Loucy (cell line): ENCODE results near the gene BCORL1.

Experiments used
- H2AFZ ChIP-seq: fragments of 200-600 bp; sonication (generic); 2 replicates; pipeline ENCODE4 v1.6.0; 2016; ENCODE audit warnings: antibody characterized with exemption, mild to moderate bottlenecking, low read length, moderate library complexity
- H3F3A ChIP-seq: fragments of 200-600 bp; 2 replicates; pipeline ENCODE4 v1.6.0; 2016; ENCODE audit warnings: antibody characterized with exemption, low read depth, mild to moderate bottlenecking
- H3K27me3 ChIP-seq: fragments of 200-600 bp; sonication (generic); 2 replicates; pipeline ENCODE4 v1.6.1; 2014; ENCODE audit warnings: low read length, mild to moderate bottlenecking; ENCODE audit not compliant: insufficient read depth, poor library complexity, severe bottlenecking
- H3K36me3 ChIP-seq: fragments of 200-600 bp; sonication (generic); 2 replicates; pipeline ENCODE4 v1.6.1; 2016; ENCODE audit warnings: low read length; ENCODE audit not compliant: insufficient read depth
- H3K4me1 ChIP-seq: fragments of 200-600 bp; sonication (generic); 2 replicates; pipeline ENCODE4 v1.5.1; 2014; ENCODE audit warnings: low read length, mild to moderate bottlenecking; ENCODE audit not compliant: insufficient read depth, poor library complexity, severe bottlenecking
- H3K4me2 ChIP-seq: fragments of 200-600 bp; sonication (generic); 2 replicates; pipeline ENCODE4 v1.6.0; 2014; ENCODE audit warnings: antibody characterized with exemption, low read length, low read depth, mild to moderate bottlenecking; ENCODE audit not compliant: poor library complexity, severe bottlenecking
- H3K4me3 ChIP-seq: fragments of 200-600 bp; sonication (generic); 2 replicates; pipeline ENCODE4 v1.5.1; 2014; ENCODE audit warnings: low read length, mild to moderate bottlenecking, mixed read lengths; ENCODE audit not compliant: poor library complexity, severe bottlenecking
- H3K79me2 ChIP-seq: fragments of 200-600 bp; sonication (generic); 2 replicates; pipeline ENCODE4 v1.6.1; 2014; ENCODE audit warnings: low read length; ENCODE audit not compliant: insufficient read depth
- H3K9ac ChIP-seq: fragments of 200-600 bp; sonication (generic); 2 replicates; pipeline ENCODE4 v1.6.0; 2014; ENCODE audit warnings: mild to moderate bottlenecking, low read depth, low read length, moderate library complexity; ENCODE audit not compliant: poor library complexity, severe bottlenecking
- H3K9me2 ChIP-seq: fragments of 200-600 bp; sonication (generic); replicated peaks from 2 replicates; pipeline ENCODE4 v1.6.1; 2016; ENCODE audit warnings: low read depth, low read length, mixed read lengths
- H3K9me3 ChIP-seq: fragments of 200-600 bp; sonication (generic); 2 replicates; pipeline ENCODE4 v1.6.1; 2014; ENCODE audit warnings: mild to moderate bottlenecking, antibody characterized with exemption, low read length, low read depth; ENCODE audit not compliant: insufficient read depth
- H4K20me1 ChIP-seq: fragments of 200-600 bp; sonication (generic); 2 replicates; pipeline ENCODE4 v1.6.0; 2014; ENCODE audit warnings: antibody characterized with exemption, low read length, mild to moderate bottlenecking; ENCODE audit not compliant: insufficient read depth, poor library complexity, severe bottlenecking
- CTCF ChIP-seq: fragments of 200-600 bp; sonication (generic); conservative IDR thresholded peaks from 2 replicates; pipeline ENCODE4 v1.5.1; 2014; ENCODE audit warnings: mild to moderate bottlenecking, antibody characterized with exemption, low read length
- EZH2phosphoT487 ChIP-seq: fragments of 200-600 bp; IDR thresholded peaks from 2 replicates; pipeline ENCODE4 v1.6.1; 2018; ENCODE audit warnings: antibody characterized with exemption, mild to moderate bottlenecking, moderate library complexity, borderline replicate concordance

The BCORL1 gene

GRCh38 chrX:130060122-130061069, 78.0 kb downstream of the BCORL1 start:
- no peaks in the 10 kb centered on the region for H4K20me1 ChIP-seq
- no peaks in the 10 kb centered on the region for H3K79me2 ChIP-seq
- H3F3A ChIP-seq: no peaks in the 10 kb centered on the region
- H2AFZ ChIP-seq: peak overlapping the region; percentile 73; the same call in 1 of the 2 replicates
- H3K36me3 ChIP-seq: peaks cover 7% of the 10 kb centered on the region; the same call in 1 of the 2 replicates
- H3K9ac ChIP-seq: peak overlapping the region; percentile 56
- H3K4me1 ChIP-seq: no peaks in the 10 kb centered on the region
- H3K4me2 ChIP-seq: peak overlapping the region; percentile 46
- H3K9me2 ChIP-seq: no peaks in the 10 kb centered on the region
- no peaks in the 10 kb centered on the region for H3K27me3 ChIP-seq
- peak overlapping the region; percentile 64 for H3K4me3 ChIP-seq
- no peak for TF ChIP-seq EZH2phosphoT487
- peak; percentile 65 for TF ChIP-seq CTCF
- H3K9me3 ChIP-seq: no peaks in the 10 kb centered on the region

DNA sequence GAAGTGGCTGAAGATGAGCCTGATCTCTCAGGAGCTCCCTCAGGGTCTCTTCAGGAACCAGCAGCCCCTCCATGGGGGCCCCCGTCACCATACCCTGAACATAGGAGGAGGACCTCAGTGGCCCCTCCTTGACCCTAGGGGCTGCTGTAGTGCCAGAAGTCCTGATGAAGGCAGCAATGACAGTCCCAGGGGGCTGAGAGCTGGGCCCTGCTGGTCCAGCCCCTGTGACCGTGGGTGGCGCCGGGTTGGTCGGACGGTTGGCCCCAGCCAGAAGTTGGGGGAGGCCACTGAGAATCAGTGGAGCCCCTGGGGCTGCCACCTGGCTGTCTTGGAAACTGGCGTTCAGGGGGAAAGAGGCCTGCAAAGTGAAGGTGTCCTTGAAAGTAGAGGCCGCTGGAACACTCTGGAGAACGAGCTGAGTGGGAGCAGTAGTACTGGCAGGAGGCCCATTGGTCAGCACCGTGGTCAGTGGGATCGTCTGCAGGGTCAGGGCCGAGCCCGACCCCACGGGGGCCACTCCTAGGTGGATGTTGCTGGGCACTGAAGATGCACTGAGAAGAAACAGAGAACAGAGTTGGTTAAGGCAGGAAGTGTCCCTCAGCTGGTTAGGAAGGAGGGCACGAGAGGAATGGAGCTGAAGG, 84.7 kb downstream of the BCORL1 start:
- Histone ChIP-seq H3F3A (no peaks in the 10 kb centered on the region), H3K9me2 (no peaks in the 10 kb centered on the region), H3K9me3 (no peaks in the 10 kb centered on the region), H3K4me1 (no peaks in the 10 kb centered on the region), H3K36me3 (peaks cover 42% of the 10 kb centered on the region; the same call in 1 of the 2 replicates), H3K4me3 (no peak overlapping the region), H2AFZ (no peak overlapping the region), H3K4me2 (no peak overlapping the region), H3K27me3 (no peaks in the 10 kb centered on the region), H4K20me1 (no peaks in the 10 kb centered on the region), H3K79me2 (no peaks in the 10 kb centered on the region), H3K9ac (no peak overlapping the region)
- TF ChIP-seq CTCF (no peak), EZH2phosphoT487 (no peak)

- Histone ChIP-seq H3K4me2 (no peak overlapping the region), H3F3A (no peaks in the 10 kb centered on the region), H3K9me2 (no peaks in the 10 kb centered on the region), H3K4me3 (no peak overlapping the region), H4K20me1 (no peaks in the 10 kb centered on the region), H3K36me3 (peaks cover 42% of the 10 kb centered on the region; the same call in 1 of the 2 replicates), H3K9ac (no peak overlapping the region), H3K4me1 (no peaks in the 10 kb centered on the region), H3K79me2 (no peaks in the 10 kb centered on the region), H3K9me3 (no peaks in the 10 kb centered on the region), H3K27me3 (no peaks in the 10 kb centered on the region), H2AFZ (no peak overlapping the region)
- TF ChIP-seq EZH2phosphoT487 (no peak), CTCF (no peak)
Measured at GRCh38 chrX:130071611-130072344, 89.3 kb downstream of the BCORL1 start.
